H1 (cell line): ENCODE results near the gene PARK7.
"Not testable (repeated sequence)": the region's sequence is repeated elsewhere in the genome, so short reads cannot be mapped to it uniquely, and the experiment has no call there.

ENCODE experiments used
- CEBPB ChIP-seq: IDR thresholded peaks from 2 replicates; pipeline ENCODE4 v1.6.1; 2012; ENCODE audit warnings: low read depth, low read length
- YY1 ChIP-seq: IDR thresholded peaks from 2 replicates; pipeline ENCODE4 v1.6.1; 2011; ENCODE audit warnings: low read depth, mild to moderate bottlenecking, low read length

- not testable (repeated sequence) for TF ChIP-seq YY1, CEBPB
These were observed 1.8 kb downstream of the PARK7 start for GRCh38 chr1:7963378-7963730.
